PC-3 (cell line): ENCODE data around the gene KCNQ5. TPM values are rescaled to one million over a fixed set of nuclear protein-coding genes. Genes with fewer than 3 reads are reported as not detected.

Experiments
- ATAC-seq: fragments of 200-7000 bp; cut with Tn5 transposase; 2 replicates; pipeline ENCODE4 v1.9.1; 2020; ENCODE audit warnings: mild to moderate bottlenecking, moderate library complexity
- BruUV-seq: library from RNA; stranded (reverse); fragments of 400-500 nt; replicated peaks from 2 replicates; lab custom pipeline; 2021; lab: Mats Ljungman, UMichigan
- CTCF ChIA-PET: fragments of 300-600 bp; sonication (Branson Sonifier 250); formaldehyde crosslinking; loops from one replicate; lab custom pipeline; 2022; ENCODE audit warnings: antibody characterized with exemption; lab: Charles Lee
- POLR2A ChIA-PET: fragments of 300-600 bp; sonication (Branson Sonifier 250); formaldehyde crosslinking; loops from one replicate; lab custom pipeline; 2022; ENCODE audit warnings: antibody characterized with exemption; ENCODE audit not compliant: unreplicated experiment; lab: Charles Lee
- DNase-seq: peaks from one replicate; pipeline ENCODE4 v3.0.0-alpha.2; 2015
- H2AFZ ChIP-seq: fragments of 300-600 bp; sonication (generic); 2 replicates; pipeline ENCODE4 v1.6.0; 2016; ENCODE audit warnings: antibody characterized with exemption, low read length
- H3F3A ChIP-seq: fragments of 300-600 bp; sonication (generic); one replicate; pipeline ENCODE4 v1.6.0; 2017; ENCODE audit warnings: antibody characterized with exemption, low read length, control low read depth, mild to moderate bottlenecking; ENCODE audit not compliant: unreplicated experiment
- H3K27ac ChIP-seq: fragments of 300-600 bp; sonication (generic); 2 replicates; pipeline ENCODE4 v1.5.1; 2016; ENCODE audit warnings: mild to moderate bottlenecking, low read length
- H3K27me3 ChIP-seq: fragments of 300-600 bp; sonication (generic); 2 replicates; pipeline ENCODE4 v1.6.1; 2016; ENCODE audit warnings: low read length, mixed read lengths
- H3K36me3 ChIP-seq: fragments of 300-600 bp; sonication (generic); 2 replicates; pipeline ENCODE4 v1.6.1; 2016; ENCODE audit warnings: low read depth, mixed run types, low read length, mixed read lengths
- H3K4me1 ChIP-seq: fragments of 300-600 bp; sonication (generic); 2 replicates; pipeline ENCODE4 v1.5.1; 2016; ENCODE audit warnings: low read length; ENCODE audit not compliant: insufficient read depth
- H3K4me2 ChIP-seq: fragments of 300-600 bp; sonication (generic); 2 replicates; pipeline ENCODE4 v1.6.0; 2016; ENCODE audit warnings: low read length
- H3K4me3 ChIP-seq: fragments of 300-600 bp; sonication (generic); 2 replicates; pipeline ENCODE4 v1.5.1; 2016; ENCODE audit warnings: mild to moderate bottlenecking, low read length, mixed read lengths
- H3K79me2 ChIP-seq: fragments of 300-600 bp; sonication (generic); 2 replicates; pipeline ENCODE4 v1.6.1; 2017; ENCODE audit warnings: low read length, mixed read lengths
- H3K9ac ChIP-seq: fragments of 300-600 bp; sonication (generic); 2 replicates; pipeline ENCODE4 v1.6.0; 2016; ENCODE audit warnings: mild to moderate bottlenecking, low read length
- H3K9me2 ChIP-seq: fragments of 300-600 bp; sonication (generic); replicated peaks from 2 replicates; pipeline ENCODE4 v1.6.1; 2016; ENCODE audit warnings: mixed run types, low read length, mixed read lengths
- H3K9me3 ChIP-seq: fragments of 300-600 bp; sonication (generic); 2 replicates; pipeline ENCODE4 v1.6.1; 2016; ENCODE audit warnings: low read length, mixed read lengths
- H4K20me1 ChIP-seq: fragments of 300-600 bp; sonication (generic); 2 replicates; pipeline ENCODE4 v1.6.1; 2016; ENCODE audit warnings: low read length, mixed read lengths
- EZH2 ChIP-seq: fragments of 300-600 bp; sonication (generic); IDR thresholded peaks from one replicate; pipeline ENCODE4 v1.6.1; 2017; ENCODE audit warnings: antibody characterized with exemption, mild to moderate bottlenecking, low read length; ENCODE audit not compliant: unreplicated experiment
- EZH2phosphoT487 ChIP-seq: fragments of 300-600 bp; sonication (generic); IDR thresholded peaks from 2 replicates; pipeline ENCODE4 v1.6.1; 2018; ENCODE audit warnings: mild to moderate bottlenecking, antibody characterized with exemption, low read length, borderline replicate concordance
- intact Hi-C: fragments of 100-400 bp; cut with micrococcal nuclease; formaldehyde crosslinking; loops from 2 replicates; pipeline ENCODE4 v1.9.0; 2023
- microRNA-seq: library from miRNA; unstranded; fragments of <30 nt; microRNA quantifications from one replicate; pipeline ENCODE4 v1.1.0, GENCODE V29; 2020; ENCODE audit not compliant: unreplicated experiment
- total RNA-seq: library from RNA; depleted of rRNA; stranded (reverse); fragments of >200 nt; gene quantifications from 2 replicates; pipeline ENCODE4 v1.2.3, GENCODE V29; 2014
- TF ChIP-seq, protein P1 (sequence below): fragments of 300-600 bp; sonication (generic); conservative IDR thresholded peaks from 2 replicates; pipeline ENCODE4 v1.5.1; 2017; ENCODE audit warnings: antibody characterized with exemption, low read depth, mild to moderate bottlenecking, low read length

KCNQ5 gene
- total RNA-seq, 1 experiment from 2014 or later: not detected

DNA sequence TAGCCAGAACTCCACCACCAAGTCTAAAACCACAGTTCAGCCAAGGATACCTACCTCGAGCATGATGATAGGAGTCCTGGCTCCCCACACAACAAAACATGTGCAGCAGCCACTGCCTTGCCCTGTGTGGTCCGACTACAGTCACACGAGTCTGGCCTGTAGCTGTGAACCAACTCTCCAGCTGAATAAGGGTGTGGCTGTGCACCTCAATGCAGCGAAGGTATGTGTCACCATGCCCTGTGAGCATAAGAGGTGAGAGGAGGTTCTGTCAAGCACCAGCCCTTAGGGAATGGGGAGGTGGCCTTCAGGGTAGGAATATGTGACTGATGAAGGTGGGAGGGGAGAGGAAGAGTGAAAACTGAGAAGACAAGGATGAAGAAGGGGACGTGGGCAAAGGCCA lies 620.1 kb downstream of the KCNQ5 start:
- Histone ChIP-seq H3K4me1 (peaks cover 5% of the 10 kb centered on the region; the same call in 1 of the 2 replicates), H3K9me3 (no peaks in the 10 kb centered on the region), H3K4me3 (no peak overlapping the region), H3K4me2 (no peak overlapping the region), H3K27ac (no peak overlapping the region), H4K20me1 (no peaks in the 10 kb centered on the region), H3K36me3 (no peaks in the 10 kb centered on the region), H3K9ac (no peak overlapping the region), H3K27me3 (no peaks in the 10 kb centered on the region), H3K9me2 (no peaks in the 10 kb centered on the region), H3F3A (no peaks in the 10 kb centered on the region), H2AFZ (no peak overlapping the region), H3K79me2 (no peaks in the 10 kb centered on the region)
- ATAC-seq (no peak), DNase-seq (no peak)
- ChIA-PET CTCF (no interaction called here), POLR2A (no interaction called here)
- BruUV-seq: no TSS peak
- TF ChIP-seq EZH2 (no peak), EZH2phosphoT487 (no peak)
- TF ChIP-seq, protein P1, sequence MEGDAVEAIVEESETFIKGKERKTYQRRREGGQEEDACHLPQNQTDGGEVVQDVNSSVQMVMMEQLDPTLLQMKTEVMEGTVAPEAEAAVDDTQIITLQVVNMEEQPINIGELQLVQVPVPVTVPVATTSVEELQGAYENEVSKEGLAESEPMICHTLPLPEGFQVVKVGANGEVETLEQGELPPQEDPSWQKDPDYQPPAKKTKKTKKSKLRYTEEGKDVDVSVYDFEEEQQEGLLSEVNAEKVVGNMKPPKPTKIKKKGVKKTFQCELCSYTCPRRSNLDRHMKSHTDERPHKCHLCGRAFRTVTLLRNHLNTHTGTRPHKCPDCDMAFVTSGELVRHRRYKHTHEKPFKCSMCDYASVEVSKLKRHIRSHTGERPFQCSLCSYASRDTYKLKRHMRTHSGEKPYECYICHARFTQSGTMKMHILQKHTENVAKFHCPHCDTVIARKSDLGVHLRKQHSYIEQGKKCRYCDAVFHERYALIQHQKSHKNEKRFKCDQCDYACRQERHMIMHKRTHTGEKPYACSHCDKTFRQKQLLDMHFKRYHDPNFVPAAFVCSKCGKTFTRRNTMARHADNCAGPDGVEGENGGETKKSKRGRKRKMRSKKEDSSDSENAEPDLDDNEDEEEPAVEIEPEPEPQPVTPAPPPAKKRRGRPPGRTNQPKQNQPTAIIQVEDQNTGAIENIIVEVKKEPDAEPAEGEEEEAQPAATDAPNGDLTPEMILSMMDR: no peak
- intact Hi-C loops: no loop called here

Small RNA genes lying within 50 kb of the gene (microRNA-seq; reads per million reads assigned to microRNA genes)
- gene MIR4282: not detected
